Esophagus (tissue), 2 donors: ENCODE data around the gene ANKRD36. TPM values are rescaled to one million over a fixed set of nuclear protein-coding genes. Genes with fewer than 3 reads are reported as not detected.
"Not testable (repeated sequence)": the region's sequence is repeated elsewhere in the genome, so short reads cannot be mapped to it uniquely, and the experiment has no call there.

ENCODE experiments used
- H3K27ac ChIP-seq, 2 donors: one replicate each; pipeline ENCODE4 v1.5.1; 2013; ENCODE audit warnings: low read depth in 2 of 2, mild to moderate bottlenecking in 2 of 2, inconsistent platforms in 1 of 2, low read length in 1 of 2, moderate library complexity in 1 of 2
- H3K27me3 ChIP-seq, 2 donors: one replicate each; pipeline ENCODE4 v1.6.1; 2013; ENCODE audit warnings: low read length in 2 of 2, control low read depth in 1 of 2, mild to moderate bottlenecking in 1 of 2; ENCODE audit not compliant: insufficient read depth in 2 of 2, control insufficient read depth in 1 of 2
- H3K36me3 ChIP-seq, 2 donors: one replicate each; pipeline ENCODE4 v1.6.1; 2013; ENCODE audit warnings: low read length in 1 of 2; ENCODE audit not compliant: control insufficient read depth in 2 of 2, insufficient read depth in 2 of 2
- H3K4me1 ChIP-seq, 2 donors: one replicate each; pipeline ENCODE4 v1.6.1; 2013; ENCODE audit warnings: low read length in 1 of 2; ENCODE audit not compliant: control insufficient read depth in 2 of 2, insufficient read depth in 2 of 2
- H3K4me3 ChIP-seq, 2 donors: one replicate each; pipeline ENCODE4 v1.5.1; 2013; ENCODE audit warnings: low read length in 2 of 2, mild to moderate bottlenecking in 2 of 2, low read depth in 1 of 2, moderate library complexity in 1 of 2
- H3K9me3 ChIP-seq, 2 donors: one replicate each; pipeline ENCODE4 v1.6.1; 2013; ENCODE audit warnings: mild to moderate bottlenecking in 2 of 2, low read depth in 1 of 2, low read length in 1 of 2, moderate library complexity in 1 of 2; ENCODE audit not compliant: control insufficient read depth in 2 of 2, insufficient read depth in 1 of 2
- WGBS, 2 donors: extraction: QIAGEN DNeasy Blood & Tissue Kit; methylation state at CpG; one replicate each; pipeline ENCODE4 v1.1.7; 2013; 5-methylcytosine and 5-hydroxymethylcytosine counted together
- polyA plus RNA-seq, 2 donors: library from polyadenylated mRNA; stranded (reverse); fragments of 200-250 nt; gene quantifications; one replicate each; pipeline ENCODE4 v1.2.3, GENCODE V29; 2013
- donor health status: healthy with polysubstance abuse.
- donor health status: Bipolar disorder and iron deficiency.

Gene ANKRD36
- polyA plus RNA-seq, 2 donors, result 1.3 to 4.2 TPM

DNA sequence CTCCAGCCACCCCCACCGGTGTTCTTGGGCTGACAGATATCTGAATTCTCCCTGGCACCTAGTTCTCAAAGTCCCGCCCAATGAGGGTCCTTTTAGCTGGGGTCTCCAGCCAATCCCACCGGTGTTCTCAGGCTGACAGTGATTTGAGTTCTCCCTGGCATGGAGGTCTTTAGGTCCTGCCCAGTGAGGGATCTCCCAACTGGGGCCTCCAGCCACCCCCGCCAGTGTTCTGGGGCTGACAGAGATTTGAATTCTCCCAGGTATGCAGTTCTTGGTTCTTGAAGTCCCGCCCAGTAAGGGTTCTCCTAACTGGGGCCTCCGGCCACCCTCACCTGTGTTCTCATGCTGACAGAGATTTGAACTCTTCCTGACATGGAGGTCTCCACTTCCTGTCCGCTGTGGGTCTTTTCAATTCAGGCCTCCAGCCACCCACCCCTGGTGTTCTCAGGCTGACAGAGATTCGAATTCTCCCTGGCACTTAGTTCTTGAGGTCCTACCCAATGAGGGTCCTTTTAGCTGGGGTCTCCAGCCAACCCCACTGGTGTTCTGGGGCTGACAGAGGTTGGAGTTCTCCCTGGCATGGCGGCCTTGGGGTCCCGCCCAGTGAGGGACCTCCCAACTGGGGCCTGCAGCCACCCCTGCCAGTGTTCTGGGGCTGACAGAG lies 154.6 kb downstream of the ANKRD36 start:
- WGBS, 2 donors, result 91 to 98% methylated on average over 10 of the region's 10 CpGs
- Histone ChIP-seq H3K9me3 (no peaks in the 10 kb centered on the region), H3K27me3 (no peaks in the 10 kb centered on the region), H3K4me3 (no peak overlapping the region), H3K36me3 (no peaks in the 10 kb centered on the region), H3K27ac (no peak overlapping the region), H3K4me1 (no peaks in the 10 kb centered on the region)

DNA sequence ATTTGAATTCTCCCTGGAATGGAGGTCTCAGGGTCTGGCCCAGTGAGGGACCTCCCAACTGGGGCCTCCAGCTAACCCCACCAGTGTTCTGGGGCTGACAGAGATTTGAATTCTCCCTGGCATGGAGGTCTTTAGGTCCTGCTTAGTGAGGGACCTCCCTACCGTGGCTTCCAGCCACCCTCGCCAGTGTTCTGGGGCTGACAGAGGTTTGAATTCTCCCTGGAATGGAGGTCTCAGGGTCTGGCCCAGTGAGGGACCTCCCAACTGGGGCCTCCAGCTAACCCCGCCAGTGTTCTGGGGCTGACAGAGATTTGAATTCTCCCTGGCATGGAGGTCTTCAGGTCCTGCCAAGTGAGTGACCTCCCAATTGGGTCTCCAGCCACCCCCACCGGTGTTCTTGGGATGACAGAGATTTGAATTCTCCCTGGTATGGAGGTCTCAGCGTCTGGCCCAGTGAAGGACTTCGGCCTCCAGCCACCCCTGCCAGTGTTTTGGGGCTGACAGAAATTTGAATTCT lies 155.2 kb downstream of the ANKRD36 start:
- not testable (repeated sequence) for H3K4me1 ChIP-seq, H3K9me3 ChIP-seq, H3K27me3 ChIP-seq, H3K36me3 ChIP-seq, H3K4me3 ChIP-seq, H3K27ac ChIP-seq
- 96% methylated on average over 6 of the region's 6 CpGs for WGBS, 2 donors

DNA sequence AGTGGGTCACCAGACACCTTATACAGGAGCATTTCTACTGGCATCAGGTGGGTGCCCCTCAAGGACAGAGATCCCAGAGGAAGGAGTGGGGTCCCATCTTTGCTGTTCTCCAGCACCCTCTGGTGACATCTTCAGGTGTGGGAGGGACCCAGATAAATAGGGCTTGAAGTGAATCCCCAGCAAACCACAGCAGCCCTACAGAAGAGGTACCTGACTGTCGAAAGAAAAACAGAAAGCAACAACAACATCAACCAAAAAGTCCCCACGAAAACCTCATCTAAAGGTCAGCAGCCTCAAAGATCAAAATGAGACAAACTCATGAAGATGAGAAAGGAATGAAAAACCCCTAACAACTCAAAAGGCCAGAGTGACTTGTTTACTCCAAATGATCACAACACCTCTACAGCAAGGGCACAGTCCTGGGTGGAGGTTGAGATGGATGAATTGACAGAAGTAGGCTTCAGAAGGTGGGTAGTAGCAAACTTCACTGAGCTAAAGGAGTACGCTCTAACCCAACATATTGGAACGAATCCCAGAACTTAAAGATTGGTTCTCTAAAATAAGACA lies 163.4 kb downstream of the ANKRD36 start:
- not testable (repeated sequence) for H3K36me3 ChIP-seq, H3K27ac ChIP-seq
- no CpG with 5 or more reads among the region's 4 CpGs for WGBS, 2 donors

DNA sequence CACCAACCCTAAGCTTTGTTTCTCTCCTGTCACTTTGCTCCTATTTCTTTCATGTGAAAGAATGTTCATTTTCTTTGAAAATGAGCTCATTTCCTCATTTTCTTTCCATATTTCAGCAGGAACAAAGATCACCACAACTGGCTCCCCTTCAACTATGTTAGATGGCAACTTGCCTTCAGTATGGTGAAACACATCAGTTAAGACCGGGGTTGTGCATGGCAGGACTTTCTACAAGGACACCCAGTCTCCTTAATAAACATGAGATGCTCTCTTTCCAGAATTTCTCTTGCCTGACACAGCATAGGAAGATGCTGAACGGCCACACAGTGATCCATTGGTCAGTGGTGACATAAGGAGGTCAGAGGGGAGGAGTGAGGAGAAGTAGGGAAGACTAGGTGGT lies 172.2 kb downstream of the ANKRD36 start:
- not testable (repeated sequence) for H3K36me3 ChIP-seq, H3K9me3 ChIP-seq, H3K27me3 ChIP-seq, H3K4me1 ChIP-seq, H3K4me3 ChIP-seq, H3K27ac ChIP-seq
- WGBS, 2 donors, result no CpG with 5 or more reads among the region's 2 CpGs

More for the DNA sequence above, 163.4 kb downstream of the ANKRD36 start:
- not testable (repeated sequence) for H3K27me3 ChIP-seq, H3K4me3 ChIP-seq, H3K4me1 ChIP-seq, H3K9me3 ChIP-seq

DNA sequence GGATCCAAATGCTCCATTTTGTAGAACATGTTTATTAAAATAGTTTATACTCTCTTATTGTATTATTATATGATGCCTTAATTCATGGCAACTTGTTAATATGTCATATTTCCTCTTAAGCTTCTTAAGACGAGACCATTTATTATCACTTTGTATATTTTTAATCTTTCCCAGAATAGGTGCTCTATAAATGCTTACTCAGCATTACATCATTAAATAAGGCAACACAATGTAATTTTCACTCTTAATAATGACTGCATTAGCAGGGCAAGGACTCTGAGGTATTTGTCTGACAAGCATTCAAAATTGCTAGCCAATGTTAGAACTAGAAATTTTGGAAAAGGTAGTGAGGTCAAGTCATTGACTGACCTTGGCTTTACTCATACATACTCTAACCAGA lies 180.7 kb downstream of the ANKRD36 start:
- WGBS, 2 donors, result 60 to 80% methylated on average over 1 of the region's 1 CpG
- not testable (repeated sequence) for H3K27me3 ChIP-seq, H3K27ac ChIP-seq, H3K4me3 ChIP-seq, H3K36me3 ChIP-seq, H3K4me1 ChIP-seq, H3K9me3 ChIP-seq

Other genes starting within 250 kb of the ANKRD36 start
- 10 to 100 TPM; 13.1 to 14.2 TPM for gene SEMA4C, start 243.1 kb upstream of the ANKRD36 start, polyA plus RNA-seq
- gene FAM178B, start 126.6 kb upstream of the ANKRD36 start, polyA plus RNA-seq, result under 1 TPM; 0.55 to 0.92 TPM
- gene FAHD2B, start 18.3 kb upstream of the ANKRD36 start, polyA plus RNA-seq, result 1 to 10 TPM; 3.8 to 7.8 TPM